Lung (tissue), 12 donors: Measurements from ENCODE around the gene BCAS3. TPM values are rescaled to one million over a fixed set of nuclear protein-coding genes. Genes with fewer than 3 reads are reported as not detected.
"Not testable (repeated sequence)": the region's sequence is repeated elsewhere in the genome, so short reads cannot be mapped to it uniquely, and the experiment has no call there.

ENCODE experiments used
- ATAC-seq: fragments of 200-7000 bp; cut with Tn5 transposase; one replicate; pipeline ENCODE4 v1.9.1; 2020; ENCODE audit warnings: moderate number of reproducible peaks; ENCODE audit not compliant: insufficient read depth, low FRiP score
- DNase-seq, 3 donors: peaks; one replicate each; pipeline ENCODE4 v3.0.0-alpha.2; 2013 to 2017
- H3K27ac ChIP-seq, 2 donors: one replicate each; pipeline ENCODE4 v1.5.1; 2013; ENCODE audit warnings: mild to moderate bottlenecking in 2 of 2, moderate library complexity in 2 of 2, control low read depth in 1 of 2, inconsistent platforms in 1 of 2, low read depth in 1 of 2, low read length in 1 of 2
- H3K27me3 ChIP-seq, 3 donors: one replicate each; pipeline ENCODE4 v1.5.1; 2013; ENCODE audit warnings: low read length in 2 of 3; ENCODE audit not compliant: control insufficient read depth in 3 of 3, insufficient read depth in 3 of 3
- H3K36me3 ChIP-seq, 4 donors: one replicate each; pipeline ENCODE4 v1.5.1; 2013; ENCODE audit warnings: low read length in 4 of 4, mild to moderate bottlenecking in 1 of 4, moderate library complexity in 1 of 4; ENCODE audit not compliant: control insufficient read depth in 4 of 4, insufficient read depth in 4 of 4
- H3K4me1 ChIP-seq, 5 donors: one replicate each; pipeline ENCODE4 v1.5.1; 2013; ENCODE audit warnings: low read length in 5 of 5, mild to moderate bottlenecking in 2 of 5, moderate library complexity in 1 of 5; ENCODE audit not compliant: control insufficient read depth in 5 of 5, insufficient read depth in 5 of 5
- H3K4me3 ChIP-seq: one replicate; pipeline ENCODE4 v1.5.1; 2013; ENCODE audit warnings: mild to moderate bottlenecking, control low read depth, moderate library complexity
- H3K9ac ChIP-seq, 2 donors: one replicate each; pipeline ENCODE4 v1.5.1; 2013; ENCODE audit warnings: low read length in 2 of 2, control low read depth in 1 of 2; ENCODE audit not compliant: insufficient read depth in 1 of 2
- H3K9me3 ChIP-seq, 4 donors: one replicate each; pipeline ENCODE4 v1.5.1; 2013; ENCODE audit warnings: low read length in 3 of 4, mild to moderate bottlenecking in 1 of 4, moderate library complexity in 1 of 4; ENCODE audit not compliant: control insufficient read depth in 4 of 4, insufficient read depth in 3 of 4
- WGBS, 2 donors: extraction: QIAGEN DNeasy Blood & Tissue Kit; methylation state at CpG; one replicate each; pipeline ENCODE4 v1.1.7; 2013; 5-methylcytosine and 5-hydroxymethylcytosine counted together
- polyA plus RNA-seq, 2 donors: library from polyadenylated mRNA; stranded (reverse); fragments of 200-250 nt; gene quantifications; one replicate each; pipeline ENCODE4 v1.2.1, GENCODE V29; 2013
- total RNA-seq, 2 donors: library from RNA; depleted of rRNA in 1 of 2; stranded (reverse); fragments of >200 nt in 1 of 2; gene quantifications; one replicate each; pipeline ENCODE4 v1.2.1, GENCODE V29; 2014 to 2021
- TF ChIP-seq, protein P1 (sequence below): IDR thresholded peaks from 2 replicates; pipeline ENCODE4 v1.5.1; 2012; ENCODE audit warnings: mild to moderate bottlenecking; ENCODE audit errors: control extremely low read depth, extremely low read depth
- donor health status: control.
- donor health status: control.
- donor health status: Bipolar disorder and iron deficiency.
- donor health status: healthy.
- donor health status: DM: yes; HTN: yes; CAD: no.

The BCAS3 gene
- total and polyA plus RNA-seq, 4 donors = 4.0 to 101 (median 20.3) TPM

DNA sequence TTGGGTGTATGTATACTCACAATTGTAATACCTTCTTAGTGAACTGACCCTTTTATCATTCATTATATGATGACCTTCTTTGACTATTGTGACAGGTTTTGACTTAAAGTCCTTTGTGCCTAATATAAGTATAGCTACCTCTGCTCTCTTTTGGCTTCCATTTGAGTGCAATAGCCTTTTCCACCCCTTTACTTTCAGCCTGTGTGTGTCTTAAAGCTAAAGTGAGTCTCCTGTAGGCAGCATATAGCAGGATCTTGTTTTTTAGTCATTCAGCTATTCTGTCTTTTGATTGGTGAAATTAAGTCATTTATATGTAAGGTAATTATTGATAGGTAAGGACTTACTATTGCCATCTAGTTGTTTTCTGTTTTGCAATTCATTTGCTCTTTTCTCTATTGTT, 758.6 kb downstream of the BCAS3 start:
- no peak for DNase-seq
- H3K27me3 ChIP-seq = no peaks in the 10 kb centered on the region
- no peak overlapping the region for H3K9ac ChIP-seq
- H3K27ac ChIP-seq = no peak overlapping the region
- no peak for ATAC-seq
- H3K36me3 ChIP-seq = no peaks in the 10 kb centered on the region
- no peak overlapping the region for H3K4me3 ChIP-seq
- H3K9me3 ChIP-seq = peaks cover 0 to 8% (median 7%) of the 10 kb centered on the region in 4 donors
- TF ChIP-seq, protein P1, sequence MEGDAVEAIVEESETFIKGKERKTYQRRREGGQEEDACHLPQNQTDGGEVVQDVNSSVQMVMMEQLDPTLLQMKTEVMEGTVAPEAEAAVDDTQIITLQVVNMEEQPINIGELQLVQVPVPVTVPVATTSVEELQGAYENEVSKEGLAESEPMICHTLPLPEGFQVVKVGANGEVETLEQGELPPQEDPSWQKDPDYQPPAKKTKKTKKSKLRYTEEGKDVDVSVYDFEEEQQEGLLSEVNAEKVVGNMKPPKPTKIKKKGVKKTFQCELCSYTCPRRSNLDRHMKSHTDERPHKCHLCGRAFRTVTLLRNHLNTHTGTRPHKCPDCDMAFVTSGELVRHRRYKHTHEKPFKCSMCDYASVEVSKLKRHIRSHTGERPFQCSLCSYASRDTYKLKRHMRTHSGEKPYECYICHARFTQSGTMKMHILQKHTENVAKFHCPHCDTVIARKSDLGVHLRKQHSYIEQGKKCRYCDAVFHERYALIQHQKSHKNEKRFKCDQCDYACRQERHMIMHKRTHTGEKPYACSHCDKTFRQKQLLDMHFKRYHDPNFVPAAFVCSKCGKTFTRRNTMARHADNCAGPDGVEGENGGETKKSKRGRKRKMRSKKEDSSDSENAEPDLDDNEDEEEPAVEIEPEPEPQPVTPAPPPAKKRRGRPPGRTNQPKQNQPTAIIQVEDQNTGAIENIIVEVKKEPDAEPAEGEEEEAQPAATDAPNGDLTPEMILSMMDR = no peak
- peaks cover 0 to 5% (median 0%) of the 10 kb centered on the region in 5 donors for H3K4me1 ChIP-seq

DNA sequence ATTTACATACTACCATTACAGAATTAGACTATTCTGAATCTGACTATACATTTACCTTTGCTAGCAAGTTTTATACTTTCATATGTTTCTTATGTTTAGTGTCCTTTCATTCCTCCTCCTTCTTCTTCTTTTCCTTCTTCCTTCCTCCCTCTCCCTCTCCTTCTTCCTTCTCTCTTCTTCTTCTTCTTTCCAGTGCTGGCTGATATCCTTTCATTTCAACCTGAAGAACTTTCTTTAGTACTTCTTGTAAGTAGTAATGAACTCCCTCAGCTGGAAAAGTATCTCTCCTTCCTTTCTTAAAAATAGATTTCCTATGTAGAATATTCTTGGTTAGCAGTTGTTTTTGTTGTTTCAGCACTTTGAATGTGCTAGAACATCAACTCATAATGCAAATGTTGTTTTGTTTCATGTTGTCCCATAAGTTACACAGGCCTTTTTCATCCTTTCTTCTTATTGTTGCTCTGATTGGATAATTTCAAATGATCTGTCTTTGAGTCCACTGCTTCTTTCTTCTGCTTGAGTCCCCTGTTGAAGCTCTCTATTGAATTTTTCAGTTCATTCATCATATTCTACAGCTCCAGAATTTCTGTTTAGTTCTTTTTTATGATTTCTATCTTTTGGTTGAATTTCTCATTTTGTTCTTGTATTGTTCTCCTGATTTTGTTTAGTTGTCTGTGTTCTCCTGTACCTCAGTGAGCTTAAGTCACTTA, 759.5 kb downstream of the BCAS3 start:
- TF ChIP-seq, protein P1 = no peak
- DNase-seq (no peak), ATAC-seq (no peak)
- H3K27me3 ChIP-seq = no peaks in the 10 kb centered on the region
- no peak overlapping the region for H3K9ac ChIP-seq
- no peaks in the 10 kb centered on the region for H3K4me1 ChIP-seq
- no peaks in the 10 kb centered on the region for H3K36me3 ChIP-seq
- peaks cover 0 to 8% (median 7%) of the 10 kb centered on the region in 4 donors for H3K9me3 ChIP-seq
- no peak overlapping the region for H3K27ac ChIP-seq
- no peak overlapping the region for H3K4me3 ChIP-seq

DNA sequence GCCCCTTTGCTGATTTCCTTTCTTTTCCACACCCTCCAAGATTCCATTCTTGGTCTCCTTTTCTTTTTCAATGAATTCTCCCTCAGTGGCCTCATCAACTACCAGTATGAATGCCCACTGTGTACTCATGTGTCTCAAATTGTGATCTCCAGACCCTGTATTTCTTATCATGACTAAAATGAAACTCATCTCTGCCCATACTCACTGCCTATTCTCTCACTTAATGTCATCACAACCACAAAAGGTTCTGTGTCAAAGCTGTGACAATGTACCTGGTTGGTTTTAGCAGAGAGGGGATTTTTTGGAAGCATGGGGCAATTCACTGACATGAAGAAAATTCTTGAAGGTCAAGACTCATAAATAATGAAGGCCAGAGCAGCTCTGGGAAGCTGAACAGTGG, 763.0 kb downstream of the BCAS3 start:
- TF ChIP-seq, protein P1 = no peak
- no peaks in the 10 kb centered on the region for H3K27me3 ChIP-seq
- H3K4me1 ChIP-seq = no peaks in the 10 kb centered on the region
- H3K9me3 ChIP-seq = peaks cover 0 to 7% (median 6%) of the 10 kb centered on the region in 4 donors
- no peak overlapping the region for H3K9ac ChIP-seq
- ATAC-seq = no peak
- no peak for DNase-seq
- H3K27ac ChIP-seq = no peak overlapping the region
- H3K36me3 ChIP-seq = no peaks in the 10 kb centered on the region
- H3K4me3 ChIP-seq = no peak overlapping the region

DNA sequence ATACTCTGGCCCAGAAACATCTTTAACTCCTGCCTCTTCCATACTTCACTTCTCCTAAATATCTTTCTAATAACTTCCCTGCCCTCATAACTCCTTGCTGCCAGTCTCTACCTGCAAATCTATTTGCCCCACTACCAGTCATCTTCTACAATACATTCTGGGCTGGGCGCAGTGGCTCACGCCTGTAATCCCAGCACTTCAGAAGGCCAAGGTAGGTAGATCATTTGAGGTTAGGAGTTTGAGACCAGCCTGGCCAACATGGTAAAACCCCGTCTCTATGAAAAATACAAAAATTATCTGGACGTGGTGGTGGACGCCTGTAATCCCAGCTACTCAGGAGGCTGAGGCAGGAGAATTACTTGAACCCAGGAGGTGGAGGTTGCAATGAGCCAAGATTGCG, 763.9 kb downstream of the BCAS3 start:
- not testable (repeated sequence) for H3K27me3 ChIP-seq, H3K27ac ChIP-seq, H3K4me3 ChIP-seq, H3K4me1 ChIP-seq, H3K36me3 ChIP-seq, H3K9me3 ChIP-seq, H3K9ac ChIP-seq, DNase-seq, ATAC-seq
- 92 to 95% methylated on average over 6 of the region's 6 CpGs for whole genome bisulfite sequencing, 2 donors
